DMS53 treated with DMSO at 0.1 percent for 48 hours (cell line): ENCODE data around the gene KRT14.
"Not testable (repeated sequence)": the region's sequence is repeated elsewhere in the genome, so short reads cannot be mapped to it uniquely, and the experiment has no call there.

ENCODE experiments used
- DNase-seq: peaks from one replicate; lab custom pipeline; 2025; ENCODE audit not compliant: unreplicated experiment; lab: John Stamatoyannopoulos, UW

KRT14 gene

GRCh38 chr17:41623184-41623861, 36.6 kb upstream of the KRT14 start:
- DNase-seq = not testable (repeated sequence)

- DNase-seq = not testable (repeated sequence)
Observed at GRCh38 chr17:41622340-41623183, 35.9 kb upstream of the KRT14 start.

DNA sequence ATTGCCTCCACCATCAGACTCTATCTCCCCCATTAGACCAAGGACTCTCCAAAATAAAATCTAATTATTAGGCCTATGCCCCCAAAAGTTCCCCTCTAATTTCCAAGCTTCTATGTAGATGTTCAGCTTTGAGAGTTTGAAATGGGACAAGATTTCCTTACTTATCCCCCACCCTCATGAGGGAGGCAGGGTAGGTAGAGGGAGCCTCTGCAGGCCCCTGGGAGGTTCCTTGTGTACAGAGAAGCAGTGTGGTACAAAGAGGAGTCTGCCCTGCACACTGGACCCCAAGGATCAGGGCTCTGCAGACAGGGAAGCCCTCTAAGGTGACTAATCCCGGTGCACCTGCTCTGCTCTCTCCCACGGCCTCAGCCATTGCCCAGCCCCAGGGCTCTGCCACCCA, 35.2 kb upstream of the KRT14 start:
- DNase-seq = no peak

GRCh38 chr17:41621435-41621817, 34.7 kb upstream of the KRT14 start:
- not testable (repeated sequence) for DNase-seq

DNA sequence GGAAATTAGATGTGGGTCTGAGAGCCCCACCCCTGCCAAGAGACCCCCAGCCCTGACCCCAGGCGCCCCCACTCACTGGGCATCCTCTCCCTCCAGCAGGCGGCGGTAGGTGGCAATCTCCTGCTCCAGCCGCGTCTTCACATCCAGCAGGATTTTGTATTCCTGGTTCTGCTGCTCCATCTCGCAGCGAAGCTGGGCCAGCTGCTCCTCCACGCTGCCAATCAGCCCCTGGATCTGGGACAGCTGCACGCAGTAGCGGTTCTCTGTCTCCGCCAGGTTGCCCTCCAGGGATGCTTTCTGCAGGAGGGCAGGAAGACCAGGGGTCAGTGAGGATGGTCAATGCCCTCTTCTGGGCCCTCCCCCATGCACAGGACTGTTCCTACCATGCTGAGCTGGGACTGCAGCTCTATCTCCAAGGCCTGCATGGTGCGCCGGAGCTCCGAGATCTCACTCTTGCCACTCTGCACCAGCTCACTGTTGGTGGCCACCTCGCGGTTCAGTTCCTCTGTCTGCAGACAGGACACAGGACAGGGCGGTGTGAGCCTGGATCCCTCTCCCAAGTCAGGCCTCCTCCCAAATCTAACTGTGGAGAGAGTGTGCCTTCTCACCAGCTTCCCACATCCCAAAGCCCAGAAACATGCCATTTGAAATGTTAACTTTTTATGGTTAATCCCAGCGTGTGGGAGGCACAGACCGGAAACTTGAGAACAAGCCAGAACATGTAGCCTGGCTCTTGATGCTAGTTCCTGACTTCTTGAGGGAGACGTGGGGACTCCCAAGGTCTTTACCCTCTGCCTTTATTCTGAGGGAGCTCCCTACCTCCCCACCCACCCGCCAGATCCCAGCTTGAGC, 34.1 kb upstream of the KRT14 start:
- DNase-seq = no peak

DNA sequence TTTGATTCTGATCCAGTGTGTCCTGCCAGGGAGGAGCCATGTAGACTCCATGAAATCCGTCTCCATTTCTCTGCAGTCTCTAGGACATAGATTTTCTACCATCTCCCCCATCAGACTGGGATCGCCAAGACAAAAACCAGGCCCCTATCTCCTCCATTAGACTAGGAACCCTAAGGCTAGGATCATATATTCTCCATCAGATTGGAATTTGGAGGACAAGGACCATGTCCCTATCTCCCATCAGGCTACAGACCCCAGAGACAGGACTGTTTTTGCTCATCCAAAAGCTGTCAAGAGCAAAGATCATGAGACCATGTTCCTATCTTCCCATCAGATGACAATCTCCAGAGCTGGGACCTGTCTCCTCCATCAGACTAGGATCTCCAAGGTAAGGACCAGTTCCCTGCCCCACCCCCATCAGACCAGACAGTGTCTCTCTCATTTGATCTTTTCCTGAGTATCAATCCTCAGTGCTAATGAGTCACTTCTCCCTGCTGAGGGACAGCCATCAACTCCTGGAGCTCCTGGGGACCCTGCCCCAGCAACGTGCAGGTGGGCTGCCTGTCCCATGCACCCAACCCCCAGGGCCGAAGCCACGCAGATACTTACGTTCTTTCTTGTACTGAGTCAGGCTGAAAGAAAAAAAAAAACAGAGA, 33.4 kb upstream of the KRT14 start:
- DNase-seq = not testable (repeated sequence)

- DNase-seq = no peak
Observed at GRCh38 chr17:41619036-41619926, 32.6 kb upstream of the KRT14 start.

DNA sequence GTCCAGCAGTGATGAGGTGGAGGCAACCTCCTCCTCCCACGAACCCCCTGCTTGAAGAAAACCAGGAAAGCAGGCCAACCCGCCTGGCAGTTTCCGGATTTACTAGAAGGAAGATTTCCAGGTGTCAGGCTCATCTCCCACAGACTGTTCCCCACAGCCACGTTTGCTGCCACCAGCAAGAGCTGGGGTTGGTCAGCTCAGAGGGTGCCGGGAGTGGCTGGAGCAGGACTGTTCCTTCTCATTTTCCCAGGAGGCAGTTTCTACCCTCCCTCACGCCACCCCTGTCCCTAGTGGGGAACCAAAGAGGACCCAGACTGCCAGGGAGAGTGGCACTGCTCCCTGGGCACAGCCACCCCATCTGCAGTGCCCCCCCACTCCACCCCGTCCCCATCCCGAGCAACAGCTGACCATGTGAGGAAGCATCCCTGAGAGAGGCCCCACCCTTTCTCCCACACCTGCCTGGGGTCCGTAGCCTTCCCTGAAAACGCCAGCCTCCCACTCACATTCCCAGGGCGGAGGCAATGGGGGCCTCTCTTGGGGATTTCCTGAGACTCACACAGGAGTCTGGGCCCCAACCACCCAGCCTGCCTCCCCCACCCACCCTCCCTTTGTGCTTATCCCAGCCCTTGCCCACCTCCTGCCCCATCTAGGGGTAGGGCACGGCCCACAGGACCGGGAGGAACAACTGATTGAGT, 31.8 kb upstream of the KRT14 start:
- DNase-seq = no peak

GRCh38 chr17:41617698-41618097, 31.0 kb upstream of the KRT14 start:
- no peak for DNase-seq

DNA sequence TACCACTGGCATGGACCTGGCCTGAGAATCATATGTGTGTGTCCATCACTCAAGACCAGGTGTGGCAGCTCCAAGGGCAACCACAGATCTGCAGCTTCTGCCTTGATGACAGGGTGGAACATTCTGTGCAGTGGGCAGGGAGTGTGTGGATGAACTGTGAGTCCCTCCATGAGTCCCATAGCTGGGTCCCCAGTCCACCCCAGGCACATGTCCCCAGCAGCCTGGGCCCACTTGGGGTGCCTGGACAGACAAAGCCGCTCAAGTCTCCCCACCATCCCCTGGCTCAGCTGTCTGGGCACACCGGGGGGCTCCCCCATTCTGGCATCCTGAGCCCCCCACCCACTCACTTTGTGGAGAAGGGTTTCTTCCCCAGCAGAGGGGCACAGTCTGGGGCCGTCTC, 30.4 kb upstream of the KRT14 start:
- DNase-seq = no peak

GRCh38 chr17:41616486-41616885, 29.8 kb upstream of the KRT14 start:
- not testable (repeated sequence) for DNase-seq

DNA sequence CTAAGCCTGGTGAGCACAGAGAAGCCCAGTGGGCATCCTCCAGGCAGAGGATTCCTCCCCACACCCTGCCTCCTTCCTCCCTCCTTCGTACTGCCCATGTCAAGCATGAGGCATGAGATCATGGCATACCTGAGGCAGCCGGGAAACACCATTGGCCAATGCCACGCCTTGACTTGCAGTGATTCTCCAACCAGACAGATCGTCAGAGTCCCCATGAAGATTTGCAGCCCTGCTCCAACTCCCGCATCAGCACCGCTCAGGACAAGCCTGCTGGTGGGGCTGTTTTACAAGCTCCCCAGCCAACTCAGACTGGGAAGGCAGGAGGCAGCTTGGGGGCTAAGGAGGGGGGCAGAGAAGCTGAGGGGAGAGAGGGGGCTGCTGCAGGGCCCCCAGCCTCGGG, 28.8 kb upstream of the KRT14 start:
- DNase-seq = no peak

DNA sequence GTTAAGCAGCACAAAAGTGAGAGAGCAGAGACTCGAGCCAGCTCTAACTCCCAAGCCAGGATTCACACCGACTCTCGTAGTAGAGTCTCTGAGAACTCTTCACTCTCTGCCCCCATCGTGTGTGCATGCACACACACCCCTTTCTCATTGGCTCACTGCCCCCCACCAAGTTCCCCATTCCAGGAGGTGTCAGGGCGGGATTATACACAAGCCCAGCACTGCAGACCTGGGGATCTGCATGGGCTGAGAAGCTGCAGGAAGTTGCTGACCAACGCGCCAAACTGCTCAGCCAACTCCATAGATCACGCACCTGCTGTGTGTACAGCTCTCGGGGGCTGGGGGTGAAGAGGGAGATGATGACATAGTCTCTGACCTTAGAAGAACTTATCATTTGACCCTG, 28.1 kb upstream of the KRT14 start:
- not testable (repeated sequence) for DNase-seq

DNA sequence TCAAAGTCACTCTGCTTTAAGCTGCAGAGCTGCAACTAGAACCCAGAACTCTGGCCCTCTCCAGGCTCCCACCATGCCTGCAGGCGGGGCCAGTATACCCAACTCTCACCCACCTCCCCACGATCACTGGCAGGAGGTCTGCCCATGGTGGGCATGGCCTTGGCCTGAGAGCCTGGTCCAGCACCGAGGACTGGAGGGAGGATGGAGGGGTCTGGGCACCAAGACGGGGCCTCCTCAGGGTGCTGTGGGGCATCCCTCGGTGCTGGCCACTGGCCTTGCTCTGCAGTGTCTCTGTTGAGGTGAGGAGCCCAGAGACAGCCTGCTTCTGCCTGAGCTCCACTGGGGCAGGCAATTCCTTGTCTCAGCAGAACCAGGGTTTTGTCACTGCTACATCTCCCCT, 27.4 kb upstream of the KRT14 start:
- no peak for DNase-seq

DNA sequence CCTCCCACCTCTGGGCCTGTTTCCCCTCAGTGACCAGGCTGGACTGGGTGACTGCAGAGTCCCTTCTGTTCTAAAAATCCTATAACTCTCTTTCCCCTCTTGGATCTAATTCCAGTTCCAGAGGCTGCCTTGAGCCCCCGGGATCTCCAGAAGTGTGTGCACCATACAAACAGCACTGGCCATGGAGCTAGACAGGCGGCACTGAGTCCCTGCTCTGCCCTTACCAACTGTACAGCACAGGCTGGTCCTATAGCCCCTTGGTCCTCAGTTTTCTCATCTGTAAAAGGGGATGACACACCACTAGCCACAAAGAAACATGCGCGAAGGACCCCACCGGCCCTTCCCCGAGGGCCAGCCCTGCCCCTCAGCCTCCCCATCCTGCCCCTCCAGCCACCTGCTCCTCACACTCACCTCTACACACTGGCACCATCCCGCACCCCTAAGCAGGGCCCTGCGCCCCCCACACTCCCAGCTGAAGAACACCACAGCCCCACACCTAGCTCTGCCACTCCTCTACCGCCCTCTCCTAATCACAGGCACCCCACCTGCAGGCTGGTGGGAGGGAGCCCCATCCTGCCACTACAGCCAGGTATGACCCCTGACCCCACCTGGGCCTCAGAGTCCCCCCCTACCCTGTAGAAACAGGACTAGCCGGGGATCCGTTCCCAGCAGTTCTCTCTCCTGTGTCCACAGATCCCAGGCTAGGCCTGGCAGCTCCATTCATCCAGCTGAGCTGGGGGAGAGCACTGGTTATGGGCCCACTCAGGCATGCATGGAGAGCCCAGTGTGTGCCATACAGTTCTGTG, 26.8 kb upstream of the KRT14 start:
- DNase-seq = no peak

DNA sequence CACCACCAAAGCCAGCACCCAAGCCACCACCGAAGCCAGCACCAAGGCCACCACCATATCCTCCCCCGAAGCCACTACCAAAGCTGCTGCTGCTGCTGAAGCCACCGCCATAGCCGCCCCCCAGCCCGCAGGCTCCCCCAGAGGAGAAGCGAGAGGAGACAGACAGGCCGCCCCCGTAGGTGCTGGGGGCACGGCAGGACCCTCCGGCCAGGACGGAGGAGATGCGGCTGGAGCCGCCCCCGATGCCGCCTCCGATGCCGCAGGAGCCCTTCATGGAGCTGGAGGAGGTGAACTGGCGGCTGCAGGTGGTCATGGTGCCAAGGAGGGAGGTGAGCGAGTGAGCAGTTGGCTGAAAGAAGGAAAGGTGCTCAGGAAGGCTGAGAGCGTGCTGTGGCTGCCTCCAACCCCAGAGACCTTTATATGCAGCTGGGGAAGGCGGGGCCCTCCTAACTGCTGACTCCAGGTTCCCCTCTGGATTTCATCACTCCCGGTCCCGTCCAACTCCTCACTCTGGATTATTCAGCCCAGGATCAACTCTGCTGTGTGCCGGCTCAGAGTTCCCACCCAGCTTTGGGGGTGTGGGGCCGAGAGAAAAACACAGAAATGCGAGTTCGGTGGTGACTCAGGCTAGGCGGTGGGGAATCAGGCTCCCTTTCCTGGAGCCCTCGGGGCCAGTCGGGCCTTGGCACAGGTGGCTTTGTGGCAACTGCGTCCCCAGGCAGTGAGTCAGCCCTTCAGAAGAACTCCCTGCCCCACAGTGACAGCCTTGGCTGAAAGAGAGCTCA, 25.9 kb upstream of the KRT14 start, which contains the start of gene KRT16:
TSS of gene KRT16 (minus strand) at position 392 of the 785 bp plus-strand sequence. CDS start at position 313, 79 bp downstream.
- DNase-seq = not testable (repeated sequence)

DNA sequence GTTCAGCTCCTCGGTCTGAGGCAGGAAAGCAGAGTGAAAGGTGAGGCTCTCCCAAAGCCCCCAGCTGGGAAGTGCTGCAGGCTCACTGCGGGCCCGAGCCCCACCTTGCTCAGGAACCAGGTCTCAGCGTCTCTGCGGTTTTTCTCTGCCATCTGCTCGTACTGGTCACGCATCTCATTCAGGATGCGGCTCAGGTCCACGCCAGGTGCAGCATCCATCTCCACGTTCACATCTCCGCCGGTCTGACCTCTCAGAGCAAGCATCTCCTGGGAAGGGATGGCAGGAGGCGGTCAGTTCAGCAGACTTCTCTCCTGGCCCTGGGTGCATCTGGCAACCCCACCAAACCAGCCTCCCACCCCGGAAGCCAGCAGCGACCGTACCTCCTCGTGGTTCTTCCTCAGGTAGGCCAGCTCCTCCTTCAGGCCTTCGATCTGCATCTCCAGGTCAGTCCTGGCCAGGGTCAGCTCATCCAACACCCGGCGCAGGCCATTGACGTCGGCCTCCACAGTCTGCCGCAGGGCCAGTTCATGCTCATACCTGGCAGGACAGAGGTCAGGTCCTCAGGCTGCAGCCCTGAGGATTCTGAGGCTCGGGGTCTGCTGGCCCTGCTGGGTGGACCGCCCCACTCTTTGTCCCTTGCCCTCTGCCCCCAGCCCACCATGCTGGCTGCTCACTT, 24.4 kb upstream of the KRT14 start:
- DNase-seq = no peak
